GM12865 (cell line): Measurements from ENCODE around the gene TMEM263.
"Not testable (repeated sequence)": the region's sequence is repeated elsewhere in the genome, so short reads cannot be mapped to it uniquely, and the experiment has no call there.

Experiments used
- DNase-seq: peaks from one replicate; pipeline ENCODE4 v3.0.0; 2010; ENCODE audit warnings: low read depth
- H3K4me3 ChIP-seq: 2 replicates; pipeline ENCODE4 v1.5.1; 2011; ENCODE audit warnings: mild to moderate bottlenecking, low read depth, low read length, control low read depth
- TF ChIP-seq, protein P1 (sequence below): IDR thresholded peaks from 2 replicates; pipeline ENCODE4 v1.5.1; 2011; ENCODE audit warnings: low read length, control low read depth, low read depth, inconsistent platforms; ENCODE audit not compliant: insufficient read depth; ENCODE audit errors: missing control alignments

TMEM263 gene

DNA sequence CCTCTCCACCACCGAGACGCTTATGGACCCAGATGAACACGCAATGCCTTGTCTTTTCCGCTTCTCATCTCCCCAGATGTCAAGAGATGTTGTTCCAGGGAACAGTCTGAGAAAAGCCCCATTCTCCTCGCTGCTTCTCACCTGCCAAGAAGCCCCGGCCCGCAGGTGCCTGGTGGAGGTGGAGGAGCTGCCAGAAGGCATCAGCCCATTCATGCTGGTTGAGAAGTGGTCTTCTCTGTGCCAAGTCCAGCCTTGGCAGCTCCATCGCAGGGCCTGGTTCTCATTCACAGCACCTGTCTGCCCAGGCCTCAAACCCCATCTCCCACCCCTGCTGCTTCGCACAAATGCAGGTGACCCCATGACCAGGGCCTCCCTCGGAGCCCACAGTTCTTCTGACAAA is 42.3 kb upstream of the TMEM263 start:
- TF ChIP-seq, protein P1, sequence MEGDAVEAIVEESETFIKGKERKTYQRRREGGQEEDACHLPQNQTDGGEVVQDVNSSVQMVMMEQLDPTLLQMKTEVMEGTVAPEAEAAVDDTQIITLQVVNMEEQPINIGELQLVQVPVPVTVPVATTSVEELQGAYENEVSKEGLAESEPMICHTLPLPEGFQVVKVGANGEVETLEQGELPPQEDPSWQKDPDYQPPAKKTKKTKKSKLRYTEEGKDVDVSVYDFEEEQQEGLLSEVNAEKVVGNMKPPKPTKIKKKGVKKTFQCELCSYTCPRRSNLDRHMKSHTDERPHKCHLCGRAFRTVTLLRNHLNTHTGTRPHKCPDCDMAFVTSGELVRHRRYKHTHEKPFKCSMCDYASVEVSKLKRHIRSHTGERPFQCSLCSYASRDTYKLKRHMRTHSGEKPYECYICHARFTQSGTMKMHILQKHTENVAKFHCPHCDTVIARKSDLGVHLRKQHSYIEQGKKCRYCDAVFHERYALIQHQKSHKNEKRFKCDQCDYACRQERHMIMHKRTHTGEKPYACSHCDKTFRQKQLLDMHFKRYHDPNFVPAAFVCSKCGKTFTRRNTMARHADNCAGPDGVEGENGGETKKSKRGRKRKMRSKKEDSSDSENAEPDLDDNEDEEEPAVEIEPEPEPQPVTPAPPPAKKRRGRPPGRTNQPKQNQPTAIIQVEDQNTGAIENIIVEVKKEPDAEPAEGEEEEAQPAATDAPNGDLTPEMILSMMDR, result no peak

DNA sequence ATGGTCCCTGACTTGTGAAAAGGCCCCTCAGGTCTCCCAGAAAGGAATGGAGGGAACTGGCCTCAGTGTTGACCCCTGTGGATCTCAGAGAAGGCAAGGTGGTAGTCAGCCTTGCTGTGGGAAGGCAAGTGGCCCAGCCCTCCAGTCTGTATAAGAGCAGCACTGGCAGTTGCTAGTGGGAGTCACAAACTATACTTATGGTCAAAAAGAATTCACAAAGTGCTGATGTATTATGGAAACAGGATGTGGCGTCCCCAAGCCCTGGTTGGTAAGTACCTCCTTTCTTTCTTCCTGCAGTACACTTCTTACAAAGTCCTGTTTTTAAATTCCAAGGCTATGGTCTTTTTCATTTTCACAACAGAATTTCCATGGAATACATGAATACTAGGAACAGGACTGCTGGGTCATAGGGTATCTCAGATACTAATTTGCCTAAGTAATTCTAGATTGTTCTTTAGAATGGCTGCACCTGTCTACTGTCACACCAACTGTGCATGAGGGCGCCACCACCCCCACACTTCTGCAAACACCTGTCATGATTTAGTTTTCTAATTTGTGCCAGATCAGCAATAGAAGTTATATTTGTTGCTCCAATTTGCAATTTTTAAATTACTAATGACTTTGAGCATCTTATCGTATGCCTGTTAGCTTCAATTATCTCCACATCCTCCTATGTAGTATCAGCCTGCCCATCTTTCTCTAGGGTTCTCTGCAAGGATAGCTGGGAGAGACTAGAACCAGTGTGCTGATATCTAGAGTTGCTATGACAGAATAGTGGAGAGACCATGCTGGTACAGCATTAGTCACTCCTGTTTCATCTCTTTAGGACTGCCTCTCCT is 40.7 kb upstream of the TMEM263 start:
- DNase-seq, result peak; percentile 73
- TF ChIP-seq, protein P1, result no peak

More for the DNA sequence above, 42.3 kb upstream of the TMEM263 start:
- no peak for DNase-seq
- H3K4me3 ChIP-seq, result no peak overlapping the region

DNA sequence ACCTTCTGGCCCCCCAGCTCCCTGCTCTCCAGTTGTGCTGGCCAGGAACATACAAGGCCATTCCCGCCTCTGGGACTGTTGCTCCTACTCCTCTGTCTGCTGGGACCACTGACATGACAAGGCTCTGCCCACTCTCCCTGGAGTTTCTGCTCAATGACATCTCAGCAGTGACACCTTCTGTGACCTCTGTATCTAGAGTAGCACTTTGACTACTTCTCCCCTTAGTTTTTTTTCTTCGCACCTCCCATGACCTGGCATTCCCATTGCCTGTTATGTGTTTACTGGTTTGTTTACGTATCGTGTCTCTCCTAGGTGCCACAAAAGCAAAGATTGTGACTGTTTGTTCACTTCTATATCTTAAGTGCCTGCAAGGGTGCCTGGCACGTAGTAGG is 40.1 kb upstream of the TMEM263 start:
- TF ChIP-seq, protein P1, result no peak
- DNase-seq, result no peak
- H3K4me3 ChIP-seq, result no peak overlapping the region

More for the DNA sequence above, 40.7 kb upstream of the TMEM263 start:
- H3K4me3 ChIP-seq, result no peak overlapping the region

DNA sequence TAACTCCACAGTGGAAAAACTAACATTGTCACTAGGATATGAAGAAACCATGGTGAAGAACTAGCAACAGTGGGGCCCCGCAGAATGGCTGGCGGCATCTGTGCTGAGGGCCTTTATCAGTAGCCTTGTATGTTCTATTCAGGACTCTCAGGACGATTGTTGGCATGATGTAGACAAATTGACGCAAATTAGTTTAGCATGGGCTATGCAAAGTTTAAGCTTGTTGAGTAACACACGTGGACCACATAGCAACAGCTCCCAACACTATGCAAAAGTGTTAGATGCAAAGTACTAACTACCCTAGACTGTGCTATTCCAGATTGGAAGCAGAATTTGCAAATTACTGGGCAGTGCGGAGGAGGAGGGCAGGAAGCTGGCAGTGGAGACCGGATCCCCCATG is 38.2 kb upstream of the TMEM263 start:
- no peak for DNase-seq
- TF ChIP-seq, protein P1, result no peak

DNA sequence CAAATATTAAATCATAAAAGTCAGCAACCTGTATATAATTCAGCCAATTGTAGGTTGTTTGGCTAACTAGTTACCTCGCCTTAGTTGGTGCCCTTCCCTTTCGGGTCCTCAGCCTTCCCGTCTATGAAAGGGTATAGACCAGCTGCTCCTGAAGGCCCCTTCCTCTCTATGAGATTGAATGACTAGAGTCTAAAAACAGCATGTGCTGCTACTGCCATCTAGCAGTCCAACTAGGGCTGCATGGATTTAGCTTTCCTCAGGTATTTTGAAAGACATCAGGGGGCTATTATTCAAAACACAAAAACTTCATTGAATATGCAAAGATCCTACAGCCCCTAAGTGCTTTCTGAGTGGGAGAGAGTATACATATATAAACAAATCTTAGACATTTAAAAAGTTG is 37.0 kb upstream of the TMEM263 start:
- TF ChIP-seq, protein P1, result peak; percentile 39
- no peak overlapping the region for H3K4me3 ChIP-seq
- no peak for DNase-seq

More for the DNA sequence above, 38.2 kb upstream of the TMEM263 start:
- no peak overlapping the region for H3K4me3 ChIP-seq

DNA sequence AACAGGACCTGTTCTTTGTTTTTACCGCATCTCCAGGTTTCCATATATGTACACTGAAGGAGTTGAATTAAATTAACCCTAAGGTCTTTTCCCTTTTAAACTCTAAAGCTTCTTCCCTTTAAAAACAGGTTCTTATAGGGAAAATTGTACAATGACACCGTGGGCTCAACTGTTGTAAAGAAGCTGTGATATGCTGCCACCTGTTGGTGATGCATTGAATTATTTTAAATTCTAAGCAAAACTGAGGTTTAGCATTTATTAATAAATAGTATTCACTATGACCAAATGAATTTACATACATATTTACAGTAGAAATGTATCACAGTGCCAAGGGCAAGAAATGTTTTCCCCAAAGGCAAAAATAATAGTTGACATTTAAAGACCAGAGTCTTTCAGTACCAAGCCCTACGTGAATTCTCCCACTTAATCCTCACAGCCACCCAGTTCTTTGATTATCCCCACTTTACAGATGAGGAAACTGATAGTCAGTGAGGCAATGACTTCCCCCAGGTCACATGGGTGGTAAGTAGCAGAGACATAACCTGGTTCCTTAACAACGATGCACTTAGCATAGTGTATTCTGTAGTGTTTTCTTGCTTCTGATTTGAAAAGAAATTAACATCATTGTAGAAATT is 35.7 kb upstream of the TMEM263 start:
- TF ChIP-seq, protein P1, result peak; percentile 63
- peak; percentile 51 for DNase-seq
- no peak overlapping the region for H3K4me3 ChIP-seq

DNA sequence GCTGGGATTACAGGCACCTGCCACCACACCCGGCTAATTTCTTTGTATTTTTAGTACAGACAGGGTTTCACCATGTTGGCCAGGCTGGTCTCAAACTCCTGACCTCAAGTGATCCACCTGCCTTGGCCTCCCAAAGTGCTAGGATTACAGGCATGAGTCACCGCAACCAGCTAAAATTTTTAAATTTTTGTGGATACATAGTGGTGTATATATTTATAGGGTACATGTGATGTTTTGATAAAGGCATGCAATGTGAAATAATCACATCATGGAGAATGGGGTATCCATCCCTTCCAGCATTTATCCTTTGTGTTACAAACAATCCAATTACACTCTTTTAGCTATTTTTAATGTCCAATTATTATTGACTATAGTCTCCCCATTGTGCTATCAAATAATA is 33.7 kb upstream of the TMEM263 start:
- not testable (repeated sequence) for DNase-seq, H3K4me3 ChIP-seq

DNA sequence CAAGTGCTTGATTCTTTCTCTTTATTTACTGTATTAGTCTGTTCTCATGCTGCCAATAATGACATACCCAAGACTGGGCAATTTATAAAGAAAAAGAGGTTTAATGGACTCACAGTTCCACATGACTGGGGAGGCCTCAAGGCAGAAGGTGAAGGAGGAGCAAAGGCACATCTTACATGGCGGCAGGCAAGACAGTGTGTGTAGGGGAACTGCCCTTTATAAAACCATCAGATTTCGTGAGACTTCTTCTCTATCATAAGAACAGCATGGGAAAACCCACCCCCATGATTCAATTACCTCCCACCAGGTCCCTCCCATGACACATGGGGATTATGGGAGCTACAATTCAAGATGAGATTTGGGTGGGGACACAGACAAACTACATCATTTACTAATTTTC is 32.1 kb upstream of the TMEM263 start:
- not testable (repeated sequence) for DNase-seq, H3K4me3 ChIP-seq
